ENCODE results near the gene ZNF425.
"Not testable (repeated sequence)": the region's sequence is repeated elsewhere in the genome, so short reads cannot be mapped to it uniquely, and the experiment has no call there.

The ZNF425 gene

GRCh38 chr7:149070372-149071125, 55.6 kb downstream of the ZNF425 start:
- Histone ChIP-seq H3K27ac (ENCODE audit: low read depth, low read length) (no peak overlapping the region), H3K27me3 (ENCODE audit: control insufficient read depth, low read length) (no peaks in the 10 kb centered on the region), H3K79me2 (ENCODE audit: control insufficient read depth, low read length) (no peaks in the 10 kb centered on the region), H3K9me3 (ENCODE audit: control insufficient read depth, insufficient read depth, low read length) (no peaks in the 10 kb centered on the region), H3K4me2 (ENCODE audit: low read length) (no peak overlapping the region), H4K20me1 (ENCODE audit: control insufficient read depth, insufficient read depth, low read depth, low read length) (no peaks in the 10 kb centered on the region; the same call in 1 of the 2 replicates), H3K4me1 (ENCODE audit: control insufficient read depth, low read length) (peaks cover 3% of the 10 kb centered on the region; the same call in 1 of the 2 replicates), H3K4me3 (ENCODE audit: low read length) (no peak overlapping the region), H3F3A (ENCODE audit: control insufficient read depth, insufficient read depth) (0 out of 2 replicates have a peak, but pooled peaks cover 2% of the 10 kb centered on the region), H3K36me3 (ENCODE audit: control insufficient read depth, low read length) (peaks cover 51% of the 10 kb centered on the region), H3K9me2 (replicated peaks; ENCODE audit: control insufficient read depth, low read length) (no peaks in the 10 kb centered on the region)
- no peak for TF ChIP-seq EZH2phosphoT487 (IDR thresholded peaks at IDR 0.05; ENCODE audit: borderline replicate concordance, low read length)
- TF ChIP-seq CTCF (IDR thresholded peaks at IDR 0.05; ENCODE audit: low read depth, low read length, poor library complexity, severe bottlenecking): no peak

- Histone ChIP-seq H3K9me3 (ENCODE audit: control insufficient read depth, insufficient read depth, low read length) (no peaks in the 10 kb centered on the region), H3K9me2 (replicated peaks; ENCODE audit: control insufficient read depth, low read length) (no peaks in the 10 kb centered on the region), H3K4me2 (ENCODE audit: low read length) (no peak overlapping the region), H3K27ac (ENCODE audit: low read depth, low read length) (no peak overlapping the region), H3K36me3 (ENCODE audit: control insufficient read depth, low read length) (peaks cover 39% of the 10 kb centered on the region), H3F3A (ENCODE audit: control insufficient read depth, insufficient read depth) (peaks cover 11% of the 10 kb centered on the region), H3K27me3 (ENCODE audit: control insufficient read depth, low read length) (no peaks in the 10 kb centered on the region), H3K4me1 (ENCODE audit: control insufficient read depth, low read length) (peaks cover 16% of the 10 kb centered on the region), H3K79me2 (ENCODE audit: control insufficient read depth, low read length) (no peaks in the 10 kb centered on the region), H3K4me3 (ENCODE audit: low read length) (no peak overlapping the region), H4K20me1 (ENCODE audit: control insufficient read depth, insufficient read depth, low read depth, low read length) (no peaks in the 10 kb centered on the region)
- TF ChIP-seq EZH2phosphoT487 (IDR thresholded peaks at IDR 0.05; ENCODE audit: borderline replicate concordance, low read length): no peak
- TF ChIP-seq CTCF (IDR thresholded peaks at IDR 0.05; ENCODE audit: low read depth, low read length, poor library complexity, severe bottlenecking): peak; percentile 55
These were observed 58.3 kb downstream of the ZNF425 start for GRCh38 chr7:149067869-149068268.

GRCh38 chr7:149063476-149063875, 62.6 kb downstream of the ZNF425 start:
- TF ChIP-seq CTCF (IDR thresholded peaks at IDR 0.05; ENCODE audit: low read depth, low read length, poor library complexity, severe bottlenecking) (no peak), EZH2phosphoT487 (IDR thresholded peaks at IDR 0.05; ENCODE audit: borderline replicate concordance, low read length) (no peak)
- H3K4me2 ChIP-seq (ENCODE audit: low read length): no peak overlapping the region

GRCh38 chr7:149062217-149062899, 63.8 kb downstream of the ZNF425 start:
- H3K27me3 ChIP-seq (ENCODE audit: control insufficient read depth, low read length); H3K27ac ChIP-seq (ENCODE audit: low read depth, low read length); H3F3A ChIP-seq (ENCODE audit: control insufficient read depth, insufficient read depth); H3K9me3 ChIP-seq (ENCODE audit: control insufficient read depth, insufficient read depth, low read length); H3K4me2 ChIP-seq (ENCODE audit: low read length); H3K4me3 ChIP-seq (ENCODE audit: low read length); H4K20me1 ChIP-seq (ENCODE audit: control insufficient read depth, insufficient read depth, low read depth, low read length); H3K36me3 ChIP-seq (ENCODE audit: control insufficient read depth, low read length); H3K9me2 ChIP-seq (replicated peaks; ENCODE audit: control insufficient read depth, low read length); H3K79me2 ChIP-seq (ENCODE audit: control insufficient read depth, low read length): not testable (repeated sequence)
- peaks cover 26% of the 10 kb centered on the region for H3K4me1 ChIP-seq (ENCODE audit: control insufficient read depth, low read length)

More at GRCh38 chr7:149063476-149063875, 62.6 kb downstream of the ZNF425 start:
- no peaks in the 10 kb centered on the region for H4K20me1 ChIP-seq (ENCODE audit: control insufficient read depth, insufficient read depth, low read depth, low read length)
- no peak overlapping the region for H3K27ac ChIP-seq (ENCODE audit: low read depth, low read length)
- no peaks in the 10 kb centered on the region for H3K79me2 ChIP-seq (ENCODE audit: control insufficient read depth, low read length)
- H3K36me3 ChIP-seq (ENCODE audit: control insufficient read depth, low read length): peaks cover 7% of the 10 kb centered on the region
- no peaks in the 10 kb centered on the region for H3K9me2 ChIP-seq (replicated peaks; ENCODE audit: control insufficient read depth, low read length)
- H3K4me1 ChIP-seq (ENCODE audit: control insufficient read depth, low read length): peaks cover 26% of the 10 kb centered on the region
- H3F3A ChIP-seq (ENCODE audit: control insufficient read depth, insufficient read depth): peaks cover 11% of the 10 kb centered on the region
- H3K9me3 ChIP-seq (ENCODE audit: control insufficient read depth, insufficient read depth, low read length): no peaks in the 10 kb centered on the region
- H3K27me3 ChIP-seq (ENCODE audit: control insufficient read depth, low read length): no peaks in the 10 kb centered on the region
- no peak overlapping the region for H3K4me3 ChIP-seq (ENCODE audit: low read length)
